ENCODE measurements around the gene MGP. TPM values are rescaled to one million over a fixed set of nuclear protein-coding genes. Genes with fewer than 3 reads are reported as not detected.

MGP gene
- total and polyA plus RNA-seq, 2 of the 4 experiments (the other 2 are of a cell fraction): 1.4 to 2.7 TPM

DNA sequence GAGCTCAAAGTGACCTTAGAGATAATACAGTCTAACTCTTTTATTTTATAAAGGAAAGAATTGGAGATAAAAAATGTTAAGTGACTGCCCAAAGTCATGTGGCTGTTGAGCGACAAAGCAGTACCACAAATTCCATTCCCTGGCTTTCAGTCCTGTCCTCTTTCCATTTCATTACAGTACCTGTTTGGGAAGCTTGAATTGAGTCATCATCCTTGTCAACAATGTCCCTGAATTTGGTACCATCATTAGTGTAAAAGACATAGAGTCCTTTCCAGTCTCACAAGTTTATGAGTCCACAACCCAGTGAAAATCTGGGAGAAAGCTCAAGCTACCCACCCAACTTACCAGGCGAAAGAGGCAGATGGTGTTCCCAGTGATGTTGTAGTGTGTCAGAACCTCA is 48.9 kb upstream of the MGP start:
- Histone ChIP-seq H4K20me1 (ENCODE audit: insufficient read depth, low read length) (no peaks in the 10 kb centered on the region), H3K9me1 (ENCODE audit: insufficient read depth, low read length) (no peaks in the 10 kb centered on the region; the same call in 1 of the 2 replicates), H2AK5ac (ENCODE audit: low read depth, low read length) (no peak overlapping the region), H4K5ac (ENCODE audit: low read depth, low read length) (no peak overlapping the region; the same call in 1 of the 2 replicates), H3K4me3 (ENCODE audit: insufficient read depth, low read depth, low read length) (no peak overlapping the region), H2BK20ac (ENCODE audit: low read depth, low read length) (no peak overlapping the region), H3K14ac (replicated peaks; ENCODE audit: low read depth, low read length) (no peak overlapping the region), H2BK5ac (ENCODE audit: low read depth, low read length, poor library complexity, severe bottlenecking) (no peak overlapping the region), H3K4ac (ENCODE audit: low read depth, low read length) (no peak overlapping the region), H3K4me2 (ENCODE audit: low read depth, low read length) (no peak overlapping the region), H4K91ac (ENCODE audit: insufficient read depth, low read depth, low read length) (no peak overlapping the region), H2AK9ac (replicated peaks; ENCODE audit: low read depth, low read length, poor library complexity) (no peak overlapping the region), H3K56ac (ENCODE audit: extremely low read depth, insufficient read depth, low read length) (no peak overlapping the region), H3K79me1 (ENCODE audit: low read depth in 1 of 2, low read length in 2 of 2) (no peaks in the 10 kb centered on the region), H3K4me1 (ENCODE audit: control insufficient read depth, insufficient read depth, low read length) (peaks cover 3% of the 10 kb centered on the region; the same call in 1 of the 2 replicates), H3K23ac (ENCODE audit: low read depth, low read length) (no peak overlapping the region), H3K9ac (ENCODE audit: low read depth, low read length) (no peak overlapping the region), H3K36me3 (ENCODE audit: control insufficient read depth, insufficient read depth, low read length) (no peaks in the 10 kb centered on the region), H3K9me3 (ENCODE audit: control insufficient read depth, insufficient read depth, low read length) (no peaks in the 10 kb centered on the region), H2AFZ (replicated peaks; ENCODE audit: low read length, poor library complexity) (no peak overlapping the region), H3K27ac (ENCODE audit: insufficient read depth, low read length) (no peak overlapping the region), H3K18ac (ENCODE audit: low read depth, low read length) (peak overlapping the region; percentile 48; the same call in 1 of the 2 replicates), H2BK15ac (ENCODE audit: low read depth, low read length) (no peak overlapping the region), H3K27me3 (ENCODE audit: control insufficient read depth, insufficient read depth, low read length) (no peaks in the 10 kb centered on the region), H2BK120ac (ENCODE audit: low read depth, low read length) (no peak overlapping the region), H4K8ac (ENCODE audit: low read depth in 2 of 2, low read length in 2 of 2) (no peak overlapping the region)
- TF ChIP-seq MXI1 (IDR thresholded peaks at IDR 0.05; ENCODE audit: borderline replicate concordance, low read depth, low read length) (no peak), CHD1 (IDR thresholded peaks at IDR 0.05; ENCODE audit: low read depth, low read length) (no peak), FOS (IDR thresholded peaks at IDR 0.05; ENCODE audit: low read depth, low read length) (no peak), SMC3 (IDR thresholded peaks at IDR 0.05; ENCODE audit: low read depth, low read length) (no peak), RCOR1 (IDR thresholded peaks at IDR 0.05; ENCODE audit: insufficient replicate concordance, low read length) (no peak), BHLHE40 (IDR thresholded peaks at IDR 0.05; ENCODE audit: low read depth, low read length) (no peak), MAZ (IDR thresholded peaks at IDR 0.05; ENCODE audit: borderline replicate concordance, low read depth, low read length) (no peak)
- TF ChIP-seq, protein P1, sequence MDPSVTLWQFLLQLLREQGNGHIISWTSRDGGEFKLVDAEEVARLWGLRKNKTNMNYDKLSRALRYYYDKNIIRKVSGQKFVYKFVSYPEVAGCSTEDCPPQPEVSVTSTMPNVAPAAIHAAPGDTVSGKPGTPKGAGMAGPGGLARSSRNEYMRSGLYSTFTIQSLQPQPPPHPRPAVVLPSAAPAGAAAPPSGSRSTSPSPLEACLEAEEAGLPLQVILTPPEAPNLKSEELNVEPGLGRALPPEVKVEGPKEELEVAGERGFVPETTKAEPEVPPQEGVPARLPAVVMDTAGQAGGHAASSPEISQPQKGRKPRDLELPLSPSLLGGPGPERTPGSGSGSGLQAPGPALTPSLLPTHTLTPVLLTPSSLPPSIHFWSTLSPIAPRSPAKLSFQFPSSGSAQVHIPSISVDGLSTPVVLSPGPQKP (IDR thresholded peaks at IDR 0.05; ENCODE audit: borderline replicate concordance, low read depth, low read length): no peak
- CTCF ChIA-PET: no interaction called here
- DNase-seq: no peak
- no TSS peak for BruUV-seq (replicated peaks)
- in situ Hi-C loops (cut with MboI; ENCODE audit: low sequenced_read_pairs): no loop called here
- intact Hi-C loops (cut with micrococcal nuclease): loop anchor here (1.0 kb wide), 1 partner anchor 17 kb away; no protein-coding TSS in a partner anchor
- dilution Hi-C loops (cut with HindIII; ENCODE audit: low sequenced_read_pairs, unreplicated experiment): no loop called here
- POLR2A ChIA-PET (ENCODE audit: unreplicated experiment): no interaction called here
- ATAC-seq (ENCODE audit: low read depth): no peak
- WGBS, 2 experiments (ENCODE audit: extremely low coverage in 2 of 2, insufficient read length in 1 of 2): 100% methylated on average over 1 of the region's 2 CpGs; no CpG with 5 or more reads in 1 of the 2 experiments

Measured in IMR-90 (cell line).